GM19099 (cell line): ENCODE data around the gene ATP6V1G2.

ENCODE experiments used
- POLR2A ChIP-seq: IDR thresholded peaks from 3 replicates; pipeline ENCODE4 v1.6.1; 2011; ENCODE audit warnings: low read depth; ENCODE audit not compliant: insufficient read length; ENCODE audit errors: extremely low read depth

Gene ATP6V1G2

GRCh38 chr6:31528307-31528777 is 18.1 kb downstream of the ATP6V1G2 start:
- TF ChIP-seq POLR2A = no peak

- TF ChIP-seq POLR2A = no peak
Observed at GRCh38 chr6:31525932-31526591, 20.3 kb downstream of the ATP6V1G2 start.

GRCh38 chr6:31525553-31525931 is 20.9 kb downstream of the ATP6V1G2 start:
- TF ChIP-seq POLR2A = no peak

GRCh38 chr6:31521835-31522234 is 24.6 kb downstream of the ATP6V1G2 start:
- TF ChIP-seq POLR2A = no peak

GRCh38 chr6:31513456-31514165 is 32.8 kb downstream of the ATP6V1G2 start:
- no peak for TF ChIP-seq POLR2A

- TF ChIP-seq POLR2A = no peak
Observed at GRCh38 chr6:31510007-31510406, 36.4 kb downstream of the ATP6V1G2 start.

GRCh38 chr6:31502586-31502985 is 43.8 kb downstream of the ATP6V1G2 start:
- TF ChIP-seq POLR2A = no peak

GRCh38 chr6:31498748-31499147 is 47.7 kb downstream of the ATP6V1G2 start:
- no peak for TF ChIP-seq POLR2A

GRCh38 chr6:31497531-31498476 is 48.6 kb downstream of the ATP6V1G2 start, which contains the start of gene MICB:
Gene MICB, plus strand, starts transcription at chr6:31498145. Its CDS starts 49 bp downstream, at chr6:31498194.
- peak; percentile 64 for TF ChIP-seq POLR2A

GRCh38 chr6:31495580-31495979 is 50.8 kb downstream of the ATP6V1G2 start:
- no peak for TF ChIP-seq POLR2A
